SU-DHL-6 (cell line): ENCODE measurements around the gene LRRIQ3.

Experiments used
- H2AFZ ChIP-seq: fragments of 200-600 bp; sonication (generic); 2 replicates; pipeline ENCODE4 v1.6.1; 2014; ENCODE audit warnings: low read depth, mild to moderate bottlenecking, moderate library complexity, mixed read lengths, antibody characterized with exemption, low read length; ENCODE audit not compliant: severe bottlenecking
- H3F3A ChIP-seq: fragments of 200-600 bp; shearing (Covaris generic); 2 replicates; pipeline ENCODE4 v1.6.0; 2016; ENCODE audit warnings: antibody characterized with exemption, mild to moderate bottlenecking; ENCODE audit not compliant: insufficient read depth
- H3K27ac ChIP-seq: fragments of 200-600 bp; sonication (generic); 2 replicates; pipeline ENCODE4 v1.5.1; 2016; ENCODE audit warnings: low read depth, mild to moderate bottlenecking, low read length, moderate library complexity, mixed read lengths
- H3K27me3 ChIP-seq: fragments of 200-600 bp; sonication (generic), shearing (Covaris generic); 2 replicates; pipeline ENCODE4 v1.6.0; 2014; ENCODE audit warnings: mild to moderate bottlenecking, low read length
- H3K36me3 ChIP-seq: fragments of 200-600 bp; sonication (generic); 2 replicates; pipeline ENCODE4 v1.6.1; 2014; ENCODE audit warnings: mild to moderate bottlenecking, low read length, mixed read lengths
- H3K4me2 ChIP-seq: fragments of 300-600, 200-600 bp; shearing (Covaris generic), sonication (generic); 2 replicates; pipeline ENCODE4 v1.6.0; 2014; ENCODE audit warnings: low read length, low read depth, mild to moderate bottlenecking; ENCODE audit not compliant: poor library complexity, severe bottlenecking
- H3K4me3 ChIP-seq: fragments of 200-600 bp; sonication (generic); 2 replicates; pipeline ENCODE4 v1.5.1; 2014; ENCODE audit warnings: antibody characterized with exemption, low read length, mild to moderate bottlenecking, mixed read lengths; ENCODE audit not compliant: insufficient read depth, poor library complexity, severe bottlenecking
- H3K79me2 ChIP-seq: fragments of 200-600 bp; sonication (generic); 2 replicates; pipeline ENCODE4 v1.6.1; 2014; ENCODE audit warnings: mild to moderate bottlenecking, low read length, moderate library complexity; ENCODE audit not compliant: insufficient read depth
- H3K9ac ChIP-seq: fragments of 200-600 bp; sonication (generic); 2 replicates; pipeline ENCODE4 v1.7.0; 2014; ENCODE audit warnings: mild to moderate bottlenecking, low read length
- H3K9me2 ChIP-seq: fragments of 200-600 bp; sonication (generic); replicated peaks from 2 replicates; pipeline ENCODE4 v1.6.1; 2014; ENCODE audit warnings: low read length; ENCODE audit not compliant: insufficient read depth
- H3K9me3 ChIP-seq: fragments of 200-600 bp; sonication (generic); 2 replicates; pipeline ENCODE4 v1.6.1; 2014; ENCODE audit warnings: low read length, mixed read lengths; ENCODE audit not compliant: insufficient read depth
- H4K20me1 ChIP-seq: fragments of 200-600 bp; sonication (generic); 2 replicates; pipeline ENCODE4 v1.6.1; 2014; ENCODE audit warnings: low read depth, mild to moderate bottlenecking, antibody characterized with exemption, low read length, moderate library complexity, mixed read lengths
- CTCF ChIP-seq: fragments of 200-600 bp; sonication (generic); IDR thresholded peaks from one replicate; pipeline ENCODE4 v1.5.1; 2017; ENCODE audit warnings: antibody characterized with exemption, mild to moderate bottlenecking, low read length, moderate library complexity; ENCODE audit not compliant: insufficient read depth, poor library complexity, severe bottlenecking
- EZH2phosphoT487 ChIP-seq: fragments of 200-600 bp; sonication (generic), shearing (Covaris generic); conservative IDR thresholded peaks from 2 replicates; pipeline ENCODE4 v1.6.1; 2018; ENCODE audit warnings: mild to moderate bottlenecking, antibody characterized with exemption, low read length, moderate library complexity, mixed read lengths

LRRIQ3 gene

GRCh38 chr1:74113333-74113732, 84.6 kb downstream of the LRRIQ3 start:
- H3K9me3 ChIP-seq = no peaks in the 10 kb centered on the region
- no peak overlapping the region for H3K4me2 ChIP-seq
- no peak overlapping the region for H3K4me3 ChIP-seq
- no peaks in the 10 kb centered on the region; the same call in 1 of the 2 replicates for H3K36me3 ChIP-seq
- no peak overlapping the region for H3K27ac ChIP-seq
- no peak overlapping the region for H2AFZ ChIP-seq
- H4K20me1 ChIP-seq = no peaks in the 10 kb centered on the region
- H3K9me2 ChIP-seq = no peaks in the 10 kb centered on the region
- H3K9ac ChIP-seq = no peak overlapping the region
- no peaks in the 10 kb centered on the region for H3K27me3 ChIP-seq
- no peaks in the 10 kb centered on the region for H3K79me2 ChIP-seq
- H3F3A ChIP-seq = no peaks in the 10 kb centered on the region
- TF ChIP-seq EZH2phosphoT487 = no peak
- no peak for TF ChIP-seq CTCF

- Histone ChIP-seq H3K4me2 (no peak overlapping the region), H3K4me3 (no peak overlapping the region), H3K36me3 (no peaks in the 10 kb centered on the region), H3K79me2 (no peaks in the 10 kb centered on the region), H3K9me2 (no peaks in the 10 kb centered on the region; the same call in 1 of the 2 replicates), H3K27me3 (no peaks in the 10 kb centered on the region), H2AFZ (no peak overlapping the region), H4K20me1 (no peaks in the 10 kb centered on the region), H3F3A (no peaks in the 10 kb centered on the region), H3K9me3 (no peaks in the 10 kb centered on the region), H3K27ac (no peak overlapping the region), H3K9ac (no peak overlapping the region)
- no peak for TF ChIP-seq CTCF
- TF ChIP-seq EZH2phosphoT487 = no peak
Measured at GRCh38 chr1:74107394-74107793, 90.6 kb downstream of the LRRIQ3 start.

GRCh38 chr1:74091371-74091770, 106.6 kb downstream of the LRRIQ3 start:
- TF ChIP-seq CTCF (no peak), EZH2phosphoT487 (no peak)
- H3K4me3 ChIP-seq = no peak overlapping the region
- H3K36me3 ChIP-seq = no peaks in the 10 kb centered on the region
- H3K9me3 ChIP-seq = no peaks in the 10 kb centered on the region
- H3K4me2 ChIP-seq = no peak overlapping the region
- no peaks in the 10 kb centered on the region for H4K20me1 ChIP-seq
- H3K79me2 ChIP-seq = no peaks in the 10 kb centered on the region
- no peak overlapping the region for H2AFZ ChIP-seq
- no peaks in the 10 kb centered on the region for H3K27me3 ChIP-seq
- no peaks in the 10 kb centered on the region for H3K9me2 ChIP-seq
- H3F3A ChIP-seq = no peaks in the 10 kb centered on the region
- H3K9ac ChIP-seq = no peak overlapping the region
- H3K27ac ChIP-seq = no peak overlapping the region

- H3K9me2 ChIP-seq = no peaks in the 10 kb centered on the region
- no peaks in the 10 kb centered on the region for H3K79me2 ChIP-seq
Measured at GRCh38 chr1:74083128-74083527, 114.8 kb downstream of the LRRIQ3 start.

More at GRCh38 chr1:74083128-74083527, 114.8 kb downstream of the LRRIQ3 start:
- no peak overlapping the region for H3K9ac ChIP-seq
- H3K9me3 ChIP-seq = no peaks in the 10 kb centered on the region
- no peak overlapping the region for H3K4me3 ChIP-seq
- no peak overlapping the region for H2AFZ ChIP-seq
- no peak for TF ChIP-seq EZH2phosphoT487
- H4K20me1 ChIP-seq = no peaks in the 10 kb centered on the region
- H3K4me2 ChIP-seq = no peak overlapping the region
- H3K27me3 ChIP-seq = no peaks in the 10 kb centered on the region
- no peak overlapping the region for H3K27ac ChIP-seq
- H3F3A ChIP-seq = no peaks in the 10 kb centered on the region
- no peaks in the 10 kb centered on the region for H3K36me3 ChIP-seq
